Activated CD8-positive, alpha-beta memory T cell treated with anti-CD3 and anti-CD28 coated beads, Interleukin-2, amount 10 ng/mL, durations not matched to agents 7 days and 5 days (primary cell): ENCODE measurements around the gene CTNND1. TPM values are rescaled to one million over a fixed set of nuclear protein-coding genes. Genes with fewer than 3 reads are reported as not detected.
"Not testable (repeated sequence)": the region's sequence is repeated elsewhere in the genome, so short reads cannot be mapped to it uniquely, and the experiment has no call there.

Experiments
- ATAC-seq: fragments of 150-1000 bp; cut with Tn5 transposase; one replicate; pipeline ENCODE4 v1.10.0; 2021; ENCODE audit warnings: moderate library complexity
- CTCF ChIA-PET: fragments of 350-600 bp; sonication (Branson Sonifier 250); formaldehyde crosslinking; loops from one replicate; lab custom pipeline; 2021; ENCODE audit warnings: antibody characterized with exemption; lab: Charles Lee
- DNase-seq: peaks from one replicate; pipeline ENCODE4 v3.0.0-alpha.2; 2020
- H3K27ac Mint-ChIP-seq: one replicate; pipeline ENCODE4 v1.8.0; 2021; ENCODE audit warnings: mild to moderate bottlenecking, mixed read lengths
- H3K27me3 Mint-ChIP-seq: one replicate; pipeline ENCODE4 v1.8.0; 2021; ENCODE audit warnings: mixed read lengths
- H3K36me3 Mint-ChIP-seq: one replicate; pipeline ENCODE4 v1.8.0; 2021; ENCODE audit warnings: mild to moderate bottlenecking, mixed read lengths
- H3K4me1 Mint-ChIP-seq: one replicate; pipeline ENCODE4 v1.8.0; 2021; ENCODE audit warnings: mixed read lengths
- H3K4me3 Mint-ChIP-seq: one replicate; pipeline ENCODE4 v1.8.0; 2021; ENCODE audit warnings: mild to moderate bottlenecking, moderate library complexity, mixed read lengths
- H3K9me3 Mint-ChIP-seq: one replicate; pipeline ENCODE4 v1.8.0; 2022; ENCODE audit warnings: low read depth, mixed read lengths
- total RNA-seq, 2 experiments: library from RNA; stranded (reverse); gene quantifications; one replicate each; pipeline ENCODE4 v1.2.3, GENCODE V29; 2021

Gene CTNND1
- total RNA-seq: 1 to 10 TPM; 5.0 to 7.7 TPM

DNA sequence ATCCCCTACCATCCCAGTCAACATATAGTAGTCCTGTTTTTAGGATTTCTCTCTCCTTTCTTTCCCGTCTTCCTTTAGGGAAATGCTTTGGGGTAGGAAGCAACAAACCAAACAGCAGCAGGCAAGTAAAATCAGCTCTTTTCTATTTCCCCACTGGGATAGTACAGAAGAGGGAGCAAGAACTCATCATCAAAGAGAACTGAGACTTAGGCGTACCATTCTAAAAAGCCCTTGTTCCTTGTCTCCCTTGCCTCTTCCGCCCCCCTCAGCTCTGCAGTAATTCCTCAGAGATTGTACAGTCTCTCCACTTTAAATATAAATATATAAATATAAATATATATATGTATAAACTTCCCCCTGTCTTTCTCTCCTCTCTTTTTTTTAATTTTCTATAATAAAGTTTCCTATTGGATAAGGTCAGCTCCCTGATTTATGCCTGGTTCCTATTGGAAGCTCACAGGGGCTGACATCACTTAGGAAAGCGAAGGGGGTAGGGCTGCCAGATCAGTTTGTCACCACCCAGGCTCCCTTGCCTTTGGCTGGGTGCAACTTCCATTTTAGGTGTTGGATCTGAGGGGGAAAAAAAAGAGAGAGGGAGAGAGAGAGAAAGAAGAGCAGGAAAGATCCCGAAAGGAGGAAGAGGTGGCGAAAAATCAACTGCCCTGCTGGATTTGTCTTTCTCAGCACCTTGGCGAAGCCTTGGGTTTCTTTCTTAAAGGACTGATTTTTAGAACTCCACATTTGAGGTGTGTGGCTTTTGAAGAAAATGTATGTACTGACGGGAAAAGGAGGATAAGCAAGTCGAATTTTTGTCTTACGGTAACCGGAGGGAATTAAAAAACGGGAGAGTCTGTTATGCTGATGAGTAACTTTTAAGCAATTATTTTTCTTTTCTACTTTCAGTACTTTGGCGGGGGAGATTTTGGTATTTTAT is at the start of gene CTNND1:
Gene CTNND1 (plus strand): TSS at position 502 of the 934 bp plus-strand sequence. CDS start 29,677 bp downstream, outside the sequence.
- ATAC-seq (no peak), DNase-seq (no peak)
- no peak within 1 kb of the TSS for H3K4me3 Mint-ChIP-seq
- H3K27me3 Mint-ChIP-seq: peaks cover 3% of the 10 kb centered on the region
- H3K27ac Mint-ChIP-seq: no peak within 1 kb of the TSS
- CTCF ChIA-PET: interaction anchor here (0.6 to 4.1 kb wide), 5 partner anchors 9 to 413 kb away, joined by 3 to 18 read pairs (median 4); partner anchors contain the start of gene BTBD18
- peaks cover 2% of the 10 kb centered on the region for H3K4me1 Mint-ChIP-seq
- no peaks in the 10 kb centered on the region for H3K9me3 Mint-ChIP-seq
- no peaks in the 10 kb centered on the region for H3K36me3 Mint-ChIP-seq

DNA sequence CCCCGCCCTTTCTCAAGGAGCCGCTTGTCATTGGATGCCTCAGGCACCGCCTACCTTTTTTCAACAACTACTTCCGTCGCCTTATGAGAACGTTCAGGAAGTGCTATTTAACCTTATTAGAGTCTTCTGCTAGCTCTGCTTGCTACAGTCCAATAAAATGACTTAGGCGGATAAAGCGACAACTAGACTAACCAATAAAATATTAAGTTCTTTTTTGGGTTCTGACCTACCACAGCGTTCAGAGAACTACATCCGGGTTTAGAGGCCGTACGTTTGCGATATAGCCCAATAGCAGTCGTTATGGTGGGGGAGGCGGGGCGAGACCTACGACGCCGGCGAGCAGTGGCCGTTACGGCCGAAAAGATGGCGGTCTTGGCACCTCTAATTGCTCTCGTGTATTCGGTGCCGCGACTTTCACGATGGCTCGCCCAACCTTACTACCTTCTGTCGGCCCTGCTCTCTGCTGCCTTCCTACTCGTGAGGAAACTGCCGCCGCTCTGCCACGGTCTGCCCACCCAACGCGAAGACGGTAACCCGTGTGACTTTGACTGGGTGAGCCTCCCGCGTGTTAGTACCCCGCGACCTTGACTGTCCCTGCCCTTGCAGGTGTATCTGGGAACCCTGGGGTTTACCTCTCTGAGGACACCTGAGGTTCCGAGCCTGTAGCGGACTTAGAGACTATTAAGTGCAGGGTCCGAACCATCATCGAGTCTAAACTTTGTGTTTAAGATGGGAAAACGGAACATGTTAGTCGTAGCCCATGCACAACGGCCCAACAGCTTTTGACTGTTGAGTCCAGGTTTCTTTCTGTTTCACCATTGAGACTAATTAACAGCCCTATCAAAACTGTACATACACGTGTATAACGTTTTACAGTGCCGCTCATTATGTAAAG is 49.1 kb upstream of the CTNND1 start, which contains the start of gene TMX2:
Gene TMX2 (plus strand): TSS at position 338 of the 895 bp plus-strand sequence. CDS start 26 bp downstream, at position 364.
- Mint-ChIP-seq H3K4me3 (peak within 1 kb of the TSS; percentile 99), H3K27ac (peak within 1 kb of the TSS; percentile 91), H3K4me1 (peaks cover 57% of the 10 kb centered on the region), H3K9me3 (no peaks in the 10 kb centered on the region), H3K36me3 (peaks cover 12% of the 10 kb centered on the region), H3K27me3 (no peaks in the 10 kb centered on the region)
- peak; percentile 92 for ATAC-seq
- CTCF ChIA-PET: interaction anchor here (1.0 to 2.4 kb wide), 9 partner anchors 11 to 255 kb away, joined by 3 to 17 read pairs (median 5); partner anchors contain the start of gene SELENOH
- peak; percentile 95 for DNase-seq

- no peak for ATAC-seq
- H3K4me3 Mint-ChIP-seq: peak overlapping the region; percentile 99
- H3K36me3 Mint-ChIP-seq: peaks cover 11% of the 10 kb centered on the region
- peak overlapping the region; percentile 91 for H3K27ac Mint-ChIP-seq
- H3K27me3 Mint-ChIP-seq: no peaks in the 10 kb centered on the region
- CTCF ChIA-PET: interaction anchor here (0.6 to 1.6 kb wide), 4 partner anchors 9 to 87 kb away, joined by 3 to 15 read pairs (median 4); partner anchors contain the start of gene SELENOH
- no peak for DNase-seq
- no peaks in the 10 kb centered on the region for H3K9me3 Mint-ChIP-seq
- H3K4me1 Mint-ChIP-seq: peaks cover 49% of the 10 kb centered on the region
These were observed 47.8 kb upstream of the CTNND1 start for GRCh38 chr11:57713835-57714234.

DNA sequence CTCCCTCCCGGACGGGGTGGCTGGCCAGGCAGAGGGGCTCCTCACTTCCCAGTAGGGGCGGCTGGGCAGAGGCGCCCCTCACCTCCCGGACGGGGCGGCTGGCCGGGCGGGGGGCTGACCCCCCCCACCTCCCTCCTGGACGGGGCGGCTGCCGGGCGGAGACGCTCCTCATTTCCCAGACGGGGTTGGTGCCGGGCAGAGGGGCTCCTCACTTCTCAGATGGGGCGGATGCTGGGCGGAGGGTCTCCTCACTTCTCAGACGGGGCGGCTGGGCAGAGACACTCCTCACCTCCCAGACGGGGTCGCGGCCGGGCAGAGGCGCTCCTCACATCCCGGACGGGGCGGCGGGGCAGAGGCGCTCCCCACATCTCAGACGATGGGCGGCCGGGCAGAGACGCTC is 44.9 kb upstream of the CTNND1 start:
- H3K27ac Mint-ChIP-seq, ATAC-seq, CTCF ChIA-PET, H3K27me3 Mint-ChIP-seq, H3K4me3 Mint-ChIP-seq, DNase-seq, H3K9me3 Mint-ChIP-seq: not testable (repeated sequence)
- H3K36me3 Mint-ChIP-seq: peaks cover 16% of the 10 kb centered on the region
- H3K4me1 Mint-ChIP-seq: peaks cover 26% of the 10 kb centered on the region

DNA sequence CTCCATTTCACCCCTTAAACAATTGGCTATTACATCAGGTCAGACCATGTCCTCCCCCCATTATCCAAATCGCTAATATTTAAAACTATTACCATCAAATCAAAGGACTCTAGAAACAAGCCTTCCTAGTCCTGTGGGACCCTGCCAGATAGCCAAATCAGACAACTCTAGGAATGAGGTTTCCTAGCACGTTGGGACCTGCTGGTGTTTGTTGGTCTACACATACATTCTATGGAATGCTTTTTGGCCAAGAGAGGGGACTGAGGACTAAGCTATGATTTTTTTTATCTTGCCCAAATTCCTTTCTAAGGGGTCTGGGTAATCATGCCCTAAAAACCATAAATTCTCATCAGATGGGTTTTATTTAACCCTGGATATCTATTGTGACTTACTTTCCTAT is 34.4 kb upstream of the CTNND1 start:
- no peak for ATAC-seq
- Mint-ChIP-seq H3K27ac (no peak overlapping the region), H3K4me1 (peaks cover 15% of the 10 kb centered on the region), H3K36me3 (peaks cover 2% of the 10 kb centered on the region), H3K9me3 (no peaks in the 10 kb centered on the region), H3K4me3 (no peak overlapping the region), H3K27me3 (no peaks in the 10 kb centered on the region)
- CTCF ChIA-PET: interaction anchor here (1.4 to 3.0 kb wide), 2 partner anchors 74 to 83 kb away, joined by 3 to 7 read pairs; no protein-coding TSS in a partner anchor
- DNase-seq: no peak

DNA sequence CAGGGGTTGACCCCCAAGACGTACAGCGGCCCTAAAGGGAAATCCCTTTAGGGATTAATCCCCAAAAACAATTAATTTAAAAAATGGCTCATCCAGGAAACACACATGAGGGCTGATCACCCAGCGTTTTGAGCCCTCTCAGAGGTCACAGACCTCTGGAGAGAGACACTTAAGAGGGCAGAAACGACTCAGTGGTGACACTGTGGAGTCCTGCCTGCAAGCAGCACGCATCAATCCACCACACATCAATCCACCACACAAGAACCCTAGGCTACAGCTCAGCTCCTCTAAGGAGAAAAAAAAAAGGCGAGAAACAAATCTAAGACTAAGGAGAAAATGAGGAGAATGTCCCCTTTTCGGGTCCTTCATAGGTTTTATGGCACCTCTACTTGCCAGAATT is 32.8 kb upstream of the CTNND1 start:
- H3K36me3 Mint-ChIP-seq: peaks cover 2% of the 10 kb centered on the region
- peaks cover 15% of the 10 kb centered on the region for H3K4me1 Mint-ChIP-seq
- no peak overlapping the region for H3K27ac Mint-ChIP-seq
- no peak overlapping the region for H3K4me3 Mint-ChIP-seq
- DNase-seq (no peak), ATAC-seq (no peak)
- no peaks in the 10 kb centered on the region for H3K27me3 Mint-ChIP-seq
- CTCF ChIA-PET: interaction anchor here (0.6 to 3.0 kb wide), 4 partner anchors 15 to 72 kb away, joined by 3 to 7 read pairs (median 4); no protein-coding TSS in a partner anchor
- H3K9me3 Mint-ChIP-seq: no peaks in the 10 kb centered on the region

- CTCF ChIA-PET: interaction anchor here (3.0 kb wide), 1 partner anchor 71 kb away, joined by 7 read pairs; no protein-coding TSS in a partner anchor
- H3K27me3 Mint-ChIP-seq: no peaks in the 10 kb centered on the region
These were observed 32.1 kb upstream of the CTNND1 start for GRCh38 chr11:57729479-57729878.

DNA sequence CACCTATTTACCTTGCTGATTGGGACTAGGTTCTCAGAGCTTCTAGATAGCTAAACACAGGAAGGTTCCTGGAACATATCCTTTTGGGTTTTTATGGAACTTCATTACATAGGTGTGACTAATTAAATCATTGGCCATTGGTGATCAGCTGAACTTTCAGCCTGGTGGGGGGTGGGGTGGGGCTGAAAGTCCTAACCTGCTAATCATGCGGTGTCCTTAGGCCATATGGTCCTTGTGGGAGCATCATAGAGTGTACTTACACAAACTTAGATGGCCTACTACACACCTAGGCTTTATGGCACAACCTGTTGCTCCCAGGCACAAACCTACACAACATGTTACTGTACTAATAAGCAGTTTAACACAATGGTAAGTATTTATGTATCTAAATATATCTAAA is 28.9 kb upstream of the CTNND1 start:
- Mint-ChIP-seq H3K4me3 (no peak overlapping the region), H3K27ac (no peak overlapping the region), H3K36me3 (peaks cover 8% of the 10 kb centered on the region), H3K9me3 (no peaks in the 10 kb centered on the region), H3K27me3 (no peaks in the 10 kb centered on the region), H3K4me1 (peaks cover 19% of the 10 kb centered on the region)
- no peak for DNase-seq
- CTCF ChIA-PET: no interaction called here
- ATAC-seq: no peak

More at GRCh38 chr11:57729479-57729878, 32.1 kb upstream of the CTNND1 start:
- no peak for ATAC-seq
- Mint-ChIP-seq H3K4me3 (no peak overlapping the region), H3K27ac (no peak overlapping the region), H3K36me3 (peaks cover 2% of the 10 kb centered on the region), H3K9me3 (no peaks in the 10 kb centered on the region), H3K4me1 (peaks cover 17% of the 10 kb centered on the region)
- no peak for DNase-seq

DNA sequence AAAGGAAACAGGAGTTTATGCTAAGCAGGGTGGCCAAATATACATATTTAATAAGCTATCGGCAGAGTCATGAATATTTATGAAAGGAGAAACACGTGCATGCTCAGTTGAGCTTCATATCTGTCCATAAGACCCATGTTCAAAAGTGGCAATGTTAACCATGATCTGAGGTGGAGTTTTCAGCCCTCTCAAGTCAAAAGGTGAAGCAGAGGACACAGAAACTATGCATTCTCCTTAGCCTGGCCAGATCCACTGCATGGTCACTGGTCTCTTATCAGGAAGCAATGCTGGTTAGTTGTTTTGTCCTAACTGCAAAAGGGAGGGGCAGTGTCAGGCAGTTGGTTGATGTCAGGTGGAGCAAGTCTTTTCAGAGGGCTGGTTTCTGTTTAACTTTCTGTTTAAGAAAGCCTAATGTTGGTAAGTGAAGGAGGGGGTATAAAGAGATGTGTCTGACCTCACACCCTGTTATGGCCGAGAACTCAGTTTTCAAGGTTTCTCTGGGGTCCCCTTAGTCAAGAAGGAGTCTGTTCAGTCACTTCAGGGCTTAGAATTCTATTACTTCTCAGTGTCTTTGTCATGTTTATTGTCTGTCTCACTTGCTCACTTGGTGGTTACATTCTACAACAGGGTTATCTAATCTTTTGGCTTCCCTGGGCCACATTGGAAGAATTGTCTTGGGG is 25.8 kb upstream of the CTNND1 start:
- Mint-ChIP-seq H3K27ac (peak overlapping the region; percentile 67), H3K4me3 (no peak overlapping the region), H3K4me1 (peaks cover 20% of the 10 kb centered on the region), H3K36me3 (peaks cover 15% of the 10 kb centered on the region), H3K27me3 (no peaks in the 10 kb centered on the region), H3K9me3 (no peaks in the 10 kb centered on the region)
- CTCF ChIA-PET: interaction anchor here (2.6 kb wide), 1 partner anchor 12 kb away, joined by 11 read pairs; no protein-coding TSS in a partner anchor
- DNase-seq (no peak), ATAC-seq (peak; percentile 45)

DNA sequence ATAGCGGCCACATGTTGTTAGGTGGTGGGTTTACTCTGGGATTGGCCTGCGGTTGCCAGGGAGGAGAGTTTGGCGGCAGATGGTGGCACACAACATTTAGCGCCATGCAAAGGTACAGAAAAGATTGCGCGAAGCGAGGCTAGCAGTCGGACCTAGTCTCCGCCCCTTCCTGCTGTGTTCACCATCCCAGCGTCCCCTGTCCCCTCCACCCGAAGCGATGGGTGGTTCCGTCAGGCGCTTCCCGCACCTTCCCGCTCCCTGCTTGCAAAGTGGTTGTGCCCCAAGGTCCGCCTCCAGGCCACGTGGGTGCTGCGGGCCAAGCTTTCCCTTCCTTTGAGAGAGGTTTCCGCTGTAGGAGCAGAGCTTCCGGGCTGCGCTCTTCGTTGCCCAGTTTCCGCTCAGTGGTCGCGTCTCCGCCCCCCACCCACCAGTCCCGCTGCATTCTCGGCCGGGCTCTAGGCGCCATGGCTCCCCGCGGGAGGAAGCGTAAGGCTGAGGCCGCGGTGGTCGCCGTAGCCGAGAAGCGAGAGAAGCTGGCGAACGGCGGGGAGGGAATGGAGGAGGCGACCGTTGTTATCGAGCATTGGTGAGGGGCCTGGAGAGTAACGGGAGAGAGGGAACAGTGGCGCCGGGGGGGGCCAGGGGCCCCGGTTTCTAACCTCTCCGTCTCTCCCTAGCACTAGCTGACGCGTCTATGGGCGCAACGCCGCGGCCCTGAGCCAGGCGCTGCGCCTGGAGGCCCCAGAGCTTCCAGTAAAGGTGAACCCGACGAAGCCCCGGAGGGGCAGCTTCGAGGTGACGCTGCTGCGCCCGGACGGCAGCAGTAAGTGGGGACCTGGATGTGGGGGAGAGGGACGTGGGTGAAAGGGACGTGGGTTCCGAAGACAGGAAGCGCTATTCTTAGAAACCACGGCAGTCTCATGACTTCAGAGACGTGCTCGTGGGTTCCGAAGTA is 20.2 kb upstream of the CTNND1 start, which contains the start of gene SELENOH:
Gene SELENOH (plus strand): TSS at position 360 of the 955 bp plus-strand sequence. CDS start 105 bp downstream, at position 465.
- H3K27me3 Mint-ChIP-seq: no peaks in the 10 kb centered on the region
- ATAC-seq (peak; percentile 91), DNase-seq (peak; percentile 97)
- H3K27ac Mint-ChIP-seq: peak within 1 kb of the TSS; percentile 93
- no peaks in the 10 kb centered on the region for H3K9me3 Mint-ChIP-seq
- peak within 1 kb of the TSS; percentile 86 for H3K4me3 Mint-ChIP-seq
- H3K4me1 Mint-ChIP-seq: peaks cover 25% of the 10 kb centered on the region
- H3K36me3 Mint-ChIP-seq: peaks cover 34% of the 10 kb centered on the region
- CTCF ChIA-PET: interaction anchor here (0.7 to 2.9 kb wide), 8 partner anchors 10 to 100 kb away, joined by 3 to 16 read pairs (median 5); partner anchors contain the start of genes BTBD18, MED19 and TMX2

- no peaks in the 10 kb centered on the region for H3K9me3 Mint-ChIP-seq
- DNase-seq: no peak
- H3K27ac Mint-ChIP-seq: peak overlapping the region; percentile 93
- peaks cover 34% of the 10 kb centered on the region for H3K36me3 Mint-ChIP-seq
- CTCF ChIA-PET: interaction anchor here (1.4 to 2.9 kb wide), 5 partner anchors 9 to 74 kb away, joined by 3 to 16 read pairs (median 6); partner anchors contain the start of genes BTBD18, MED19 and TMX2
- H3K4me1 Mint-ChIP-seq: peaks cover 26% of the 10 kb centered on the region
- no peak for ATAC-seq
- peak overlapping the region; percentile 86 for H3K4me3 Mint-ChIP-seq
- no peaks in the 10 kb centered on the region for H3K27me3 Mint-ChIP-seq
These were observed 19.5 kb upstream of the CTNND1 start for GRCh38 chr11:57742087-57742452.
